ENCODE results near the gene PTPRU.

PTPRU gene

GRCh38 chr1:29355375-29355774 lies 119.1 kb downstream of the PTPRU start:
- Histone ChIP-seq H3K4me3 (no peak overlapping the region), H3K27ac (no peak overlapping the region)
- no peak for TF ChIP-seq CTCF (IDR thresholded peaks at IDR 0.05)
- DNase-seq (ENCODE audit: low spot score), result no peak

GRCh38 chr1:29356663-29357062 lies 120.3 kb downstream of the PTPRU start:
- Histone ChIP-seq H3K4me3 (no peak overlapping the region), H3K27ac (no peak overlapping the region)
- no peak for TF ChIP-seq CTCF (IDR thresholded peaks at IDR 0.05)
- no peak for DNase-seq (ENCODE audit: low spot score)

GRCh38 chr1:29357452-29357851 lies 121.1 kb downstream of the PTPRU start:
- Histone ChIP-seq H3K4me3 (no peak overlapping the region), H3K27ac (no peak overlapping the region)
- TF ChIP-seq CTCF (IDR thresholded peaks at IDR 0.05), result no peak
- no peak for DNase-seq (ENCODE audit: low spot score)

- DNase-seq (ENCODE audit: low spot score), result no peak
- no peak overlapping the region for H3K4me3 ChIP-seq
- H3K27ac ChIP-seq, result no peak overlapping the region
- no peak for TF ChIP-seq CTCF (IDR thresholded peaks at IDR 0.05)
Observed at GRCh38 chr1:29358183-29358582, 121.9 kb downstream of the PTPRU start.

- H3K4me3 ChIP-seq, result no peak overlapping the region
- H3K27ac ChIP-seq, result no peak overlapping the region
- no peak for TF ChIP-seq CTCF (IDR thresholded peaks at IDR 0.05)
- DNase-seq (ENCODE audit: low spot score), result no peak
Observed at GRCh38 chr1:29360768-29361167, 124.4 kb downstream of the PTPRU start.

- DNase-seq (ENCODE audit: low spot score), result peak; percentile 62
Observed at GRCh38 chr1:29361686-29362085, 125.4 kb downstream of the PTPRU start.

GRCh38 chr1:29362116-29362515 lies 125.8 kb downstream of the PTPRU start:
- no peak overlapping the region for H3K4me3 ChIP-seq
- H3K27ac ChIP-seq, result no peak overlapping the region
- no peak for TF ChIP-seq CTCF (IDR thresholded peaks at IDR 0.05)
- DNase-seq (ENCODE audit: low spot score), result peak; percentile 60

More at GRCh38 chr1:29361686-29362085, 125.4 kb downstream of the PTPRU start:
- Histone ChIP-seq H3K27ac (no peak overlapping the region), H3K4me3 (no peak overlapping the region)
- no peak for TF ChIP-seq CTCF (IDR thresholded peaks at IDR 0.05)

All from coronary artery (tissue), 2 donors.